GM21723 (cell line): ENCODE results near the gene PPP1R27.
A peak's percentile ranks its signal among the peaks of the same experiment; 100 is the strongest.

Source experiments
- ATAC-seq: cut with Tn5 transposase; IDR thresholded peaks from one replicate; pipeline ENCODE4 v1.9.1; 2021; ENCODE audit warnings: mild to moderate bottlenecking, moderate library complexity; ENCODE audit not compliant: unreplicated experiment

PPP1R27 gene, protein sequence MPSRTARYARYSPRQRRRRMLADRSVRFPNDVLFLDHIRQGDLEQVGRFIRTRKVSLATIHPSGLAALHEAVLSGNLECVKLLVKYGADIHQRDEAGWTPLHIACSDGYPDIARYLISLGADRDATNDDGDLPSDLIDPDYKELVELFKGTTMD

DNA sequence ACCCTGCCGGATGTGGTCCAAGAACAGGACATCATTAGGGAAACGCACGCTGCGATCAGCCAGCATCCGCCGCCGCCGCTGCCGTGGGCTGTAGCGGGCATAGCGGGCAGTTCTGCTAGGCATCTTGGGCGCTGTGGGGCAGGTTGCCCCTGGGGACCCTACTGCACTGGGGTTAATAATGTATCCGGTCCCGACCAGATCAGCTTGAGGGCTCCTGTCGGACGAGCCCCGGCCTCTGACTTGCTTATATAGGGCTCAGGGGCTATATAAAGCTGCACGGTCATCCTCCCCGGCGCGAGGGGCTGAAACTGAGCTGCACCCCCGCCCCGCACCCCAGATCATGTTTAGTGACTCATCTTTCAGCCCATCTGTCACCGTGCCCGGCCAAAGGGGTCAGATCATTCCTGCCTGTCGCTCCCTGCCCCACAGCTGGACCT lies at the start of gene PPP1R27:
Gene PPP1R27 (minus strand): TSS at position 220 of the 437 bp plus-strand sequence. CDS start 97 bp downstream, at position 123.
- no peak for ATAC-seq

DNA sequence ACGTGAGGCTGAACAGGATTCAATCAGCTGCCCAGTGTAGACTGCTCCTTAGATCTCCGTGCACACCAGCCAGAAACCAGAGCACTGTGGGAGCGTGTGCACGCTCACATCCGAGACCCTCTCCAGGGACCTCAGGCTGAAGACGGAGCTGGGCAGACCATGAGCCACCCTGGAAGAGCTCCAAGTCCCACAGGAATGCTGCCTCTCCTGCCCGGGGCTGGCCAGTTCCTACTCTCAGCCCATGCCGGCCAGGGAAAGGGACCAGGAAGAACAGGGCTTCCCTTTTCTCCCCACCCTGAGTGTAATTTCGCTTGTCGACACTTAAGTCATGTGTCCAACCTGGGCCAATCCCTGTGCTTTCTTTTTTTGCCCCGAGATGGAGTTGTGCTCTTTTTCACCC lies 49.7 kb upstream of the PPP1R27 start:
- ATAC-seq = no peak

DNA sequence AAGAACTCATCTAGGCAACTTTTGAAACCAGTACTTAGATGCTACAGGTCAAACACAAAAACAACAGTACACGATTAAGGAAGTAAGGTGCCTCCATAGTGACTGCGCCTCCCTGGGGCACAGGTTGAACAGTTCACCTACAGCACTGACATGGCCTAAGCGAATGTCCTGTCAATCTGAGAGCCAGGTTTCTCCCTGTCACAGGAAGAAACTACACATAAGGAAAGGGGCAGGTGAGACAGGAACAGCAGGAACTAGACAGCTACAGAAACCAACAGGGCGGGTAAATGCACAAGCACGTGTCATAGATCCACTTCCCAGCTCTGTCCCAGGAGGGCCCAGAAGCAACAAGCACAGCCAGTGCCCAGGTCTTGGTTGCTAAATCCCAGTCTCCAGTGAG lies 44.3 kb upstream of the PPP1R27 start:
- ATAC-seq = no peak

DNA sequence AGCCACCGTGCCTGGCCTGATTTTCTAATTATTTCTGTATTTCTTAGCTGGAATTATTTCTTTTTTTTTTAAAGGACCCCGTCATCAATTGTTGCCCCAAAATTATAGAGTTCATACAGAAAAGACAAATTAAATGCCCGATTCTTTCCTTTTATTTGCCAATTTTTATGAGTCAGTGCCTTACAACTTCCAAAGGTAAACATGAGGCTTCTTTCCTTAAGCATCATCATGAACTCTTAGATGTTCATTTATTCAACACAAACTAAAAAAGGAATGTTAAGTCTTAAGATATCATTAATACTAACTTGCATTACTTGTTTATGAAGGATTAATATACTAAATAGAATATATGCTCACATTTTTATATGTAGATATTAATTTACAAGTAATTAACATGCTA lies 43.4 kb upstream of the PPP1R27 start:
- ATAC-seq = no peak

DNA sequence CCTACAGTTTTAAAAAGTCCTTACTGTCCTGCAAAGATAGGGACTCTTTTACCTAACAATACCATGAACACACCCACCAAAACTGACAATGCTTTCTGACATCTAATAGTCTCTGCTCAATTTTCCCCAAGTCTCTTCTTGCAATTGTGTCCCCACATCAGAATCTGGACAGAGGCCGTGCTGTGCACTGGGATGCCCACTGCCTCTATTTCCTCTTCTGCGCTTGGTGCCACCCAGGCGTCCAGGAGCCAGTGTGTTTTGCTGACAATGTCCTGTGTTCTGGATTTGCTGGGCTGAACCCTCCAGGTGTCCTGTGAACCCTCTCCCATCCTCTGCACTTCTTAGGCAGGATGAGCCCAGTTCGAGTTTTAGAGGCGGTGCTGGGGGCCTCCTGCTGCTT lies 42.7 kb upstream of the PPP1R27 start:
- ATAC-seq = no peak

DNA sequence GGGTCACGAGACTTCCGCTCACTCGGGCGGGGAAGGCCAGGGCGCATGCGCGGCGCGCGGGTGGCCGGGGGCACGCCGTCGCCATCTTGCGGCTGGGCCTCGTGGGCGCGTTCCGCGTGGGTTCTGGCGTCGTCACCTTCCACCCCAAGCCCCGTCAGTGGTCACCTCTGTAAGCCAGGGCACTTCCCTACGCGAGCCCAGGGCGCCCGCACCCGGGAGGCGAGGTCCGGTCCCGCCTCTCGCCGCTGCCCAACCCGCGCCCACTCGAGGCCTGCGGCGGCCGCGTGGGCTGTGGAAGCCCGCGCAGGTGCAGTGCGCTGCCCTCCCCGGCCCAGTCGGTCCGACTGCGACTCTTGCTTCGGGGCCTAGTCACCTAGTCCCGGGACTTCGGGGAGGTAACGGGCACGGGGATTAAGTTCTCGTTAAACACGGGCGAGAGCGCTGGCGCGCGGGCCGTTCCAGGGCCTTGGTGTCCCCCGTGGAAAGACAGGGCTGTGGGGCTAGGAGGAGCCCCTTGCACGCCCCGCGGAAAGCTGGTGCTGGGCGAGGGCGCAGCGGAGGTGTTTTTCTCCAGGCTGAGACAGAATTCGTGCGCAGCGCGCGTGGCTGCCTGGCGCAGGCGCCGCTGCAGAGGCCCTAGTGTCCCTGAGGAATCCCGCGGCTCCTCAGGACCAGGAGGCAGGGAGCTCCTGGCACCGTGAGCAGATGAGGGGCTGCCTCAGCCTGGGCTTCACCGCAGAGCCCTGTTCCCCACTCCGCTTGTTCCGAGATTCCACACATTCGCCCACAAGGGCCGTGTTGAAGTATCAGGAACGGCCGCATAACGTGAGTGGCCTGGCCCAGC lies 36.8 kb upstream of the PPP1R27 start:
- ATAC-seq = peak; percentile 32

DNA sequence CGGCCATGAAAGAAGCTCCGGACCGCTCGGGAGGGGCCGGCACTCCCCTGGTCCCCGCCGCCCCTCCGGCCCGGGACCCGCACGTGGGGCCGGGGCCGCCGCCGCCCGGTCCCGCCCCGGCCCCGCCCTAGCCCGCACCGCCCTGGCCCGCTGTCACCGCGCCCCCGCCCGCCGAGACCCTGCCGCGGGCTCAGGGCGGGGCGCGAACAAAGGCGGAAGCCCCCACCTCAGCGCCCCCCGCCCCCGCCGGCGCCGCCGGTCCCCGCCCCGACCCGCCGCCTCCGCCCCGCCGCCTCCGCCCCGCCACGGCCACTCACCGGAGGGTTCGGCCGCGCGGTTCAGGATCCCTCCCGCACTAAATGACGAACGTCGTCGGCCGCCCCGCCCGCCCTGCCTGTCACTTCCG lies 36.1 kb upstream of the PPP1R27 start, which contains the start of gene ARHGDIA:
Gene ARHGDIA (minus strand): TSS at position 357 of the 406 bp plus-strand sequence. CDS start 1,407 bp downstream, outside the sequence.
- peak; percentile 18 for ATAC-seq

DNA sequence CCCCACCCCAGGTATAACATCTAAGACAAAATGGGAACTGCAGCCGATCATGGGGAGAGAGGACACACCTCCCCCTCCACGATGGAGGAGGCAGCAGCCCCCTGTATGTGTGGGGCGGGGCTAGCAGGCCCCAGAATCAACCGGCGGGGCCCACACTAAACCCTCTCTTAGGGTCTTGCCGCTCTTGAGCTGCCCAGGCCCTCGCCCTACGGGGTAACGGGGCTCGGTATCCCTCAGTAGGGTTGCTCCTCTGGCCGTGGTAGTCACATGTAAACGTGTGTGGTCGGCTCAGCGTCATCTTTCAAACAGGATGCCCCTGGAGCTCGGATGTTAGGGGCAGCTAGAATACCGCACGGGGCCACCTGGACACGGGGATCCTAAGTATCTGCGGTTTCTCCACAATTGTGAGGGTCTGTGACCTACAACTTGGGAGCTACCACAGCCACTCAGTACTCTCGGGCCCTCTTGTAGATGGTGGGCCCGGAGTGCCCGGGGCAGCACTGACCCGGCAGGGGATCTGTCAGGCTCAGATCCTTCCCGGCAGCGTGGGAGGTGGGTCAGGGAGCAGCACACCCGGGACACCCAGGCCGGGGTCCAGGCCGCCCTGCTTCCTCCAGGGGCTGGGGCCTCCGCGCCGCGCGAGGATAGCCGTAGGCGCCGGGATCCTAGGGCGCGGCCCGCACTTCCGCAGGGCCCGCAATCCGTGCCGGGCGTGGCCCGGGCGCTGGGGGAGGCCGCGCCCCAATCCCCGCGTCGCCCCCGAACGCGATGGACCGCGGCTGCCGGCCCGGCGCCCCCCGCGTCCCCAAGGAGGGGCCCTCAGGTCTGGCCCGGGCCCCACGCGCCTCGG lies 35.5 kb upstream of the PPP1R27 start:
- no peak for ATAC-seq

DNA sequence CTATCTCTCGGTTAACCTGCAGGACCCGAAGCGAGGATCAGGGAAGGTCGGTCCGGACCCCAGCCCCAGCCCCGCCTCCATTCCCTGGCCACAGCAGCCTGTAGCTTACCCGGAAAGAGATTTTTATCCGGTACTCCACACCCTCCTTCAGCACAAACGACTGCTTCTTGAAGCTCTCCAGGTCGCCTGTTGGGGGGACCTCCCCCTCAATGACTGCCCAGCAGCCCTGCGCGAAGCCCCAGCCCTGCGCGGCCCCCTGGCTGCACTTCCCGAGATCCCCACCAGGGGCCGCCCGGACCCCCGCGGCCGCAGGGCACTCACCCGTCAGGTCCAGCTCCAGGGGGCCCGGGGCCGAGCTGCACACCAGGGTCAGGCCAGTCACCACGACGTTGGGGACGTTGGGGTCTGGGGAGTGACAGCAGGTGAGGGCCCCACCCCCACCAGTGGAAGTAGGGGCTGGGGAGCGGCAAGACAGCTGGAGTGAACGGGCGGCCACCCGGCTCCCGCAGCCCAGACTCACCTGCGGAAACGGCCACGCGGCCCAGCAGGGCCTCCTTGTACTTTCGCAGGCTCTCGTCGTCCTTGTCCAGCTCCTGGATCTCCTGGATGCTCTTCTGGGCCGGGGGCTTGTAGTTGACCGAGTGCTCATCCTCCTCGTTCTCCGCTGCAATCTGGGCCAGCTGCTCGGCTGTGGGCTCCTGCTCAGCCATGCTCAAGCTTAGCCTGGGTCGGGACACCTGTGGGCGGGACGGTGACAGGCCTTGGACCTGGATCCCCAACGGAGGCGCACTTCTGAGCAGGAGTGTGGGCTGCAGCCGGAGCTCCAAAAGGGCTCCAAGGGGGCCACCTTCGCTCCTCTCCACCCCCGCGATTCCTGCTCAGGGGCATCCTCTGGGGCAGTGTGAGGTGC lies 34.6 kb upstream of the PPP1R27 start:
- ATAC-seq = no peak

DNA sequence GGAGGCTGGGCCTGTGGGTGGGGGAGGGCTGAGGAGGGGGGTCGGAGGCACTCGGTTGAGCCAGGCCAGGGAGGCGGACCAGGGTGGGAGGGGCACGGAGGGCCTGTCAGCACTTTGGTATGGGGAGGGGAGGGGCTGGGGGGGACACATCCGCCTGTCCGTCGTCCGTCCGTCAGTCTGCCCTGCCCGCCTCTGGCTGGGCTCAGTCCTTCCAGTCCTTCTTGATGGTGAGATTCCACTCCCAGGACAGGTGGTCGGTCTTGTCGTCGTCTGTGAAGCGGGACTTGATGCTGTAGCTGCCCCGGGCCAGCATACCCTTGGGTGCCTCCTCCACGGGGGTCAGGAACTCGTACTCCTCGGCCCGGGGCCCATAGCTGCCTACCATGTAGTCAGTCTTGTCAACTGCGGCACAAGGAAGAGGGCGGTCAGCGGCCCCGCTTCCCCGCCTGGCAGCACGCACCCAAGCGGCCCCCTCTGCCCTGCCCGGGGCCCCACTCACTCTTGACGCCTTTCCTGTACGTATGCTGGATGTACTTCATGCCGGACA lies 33.9 kb upstream of the PPP1R27 start:
- no peak for ATAC-seq

DNA sequence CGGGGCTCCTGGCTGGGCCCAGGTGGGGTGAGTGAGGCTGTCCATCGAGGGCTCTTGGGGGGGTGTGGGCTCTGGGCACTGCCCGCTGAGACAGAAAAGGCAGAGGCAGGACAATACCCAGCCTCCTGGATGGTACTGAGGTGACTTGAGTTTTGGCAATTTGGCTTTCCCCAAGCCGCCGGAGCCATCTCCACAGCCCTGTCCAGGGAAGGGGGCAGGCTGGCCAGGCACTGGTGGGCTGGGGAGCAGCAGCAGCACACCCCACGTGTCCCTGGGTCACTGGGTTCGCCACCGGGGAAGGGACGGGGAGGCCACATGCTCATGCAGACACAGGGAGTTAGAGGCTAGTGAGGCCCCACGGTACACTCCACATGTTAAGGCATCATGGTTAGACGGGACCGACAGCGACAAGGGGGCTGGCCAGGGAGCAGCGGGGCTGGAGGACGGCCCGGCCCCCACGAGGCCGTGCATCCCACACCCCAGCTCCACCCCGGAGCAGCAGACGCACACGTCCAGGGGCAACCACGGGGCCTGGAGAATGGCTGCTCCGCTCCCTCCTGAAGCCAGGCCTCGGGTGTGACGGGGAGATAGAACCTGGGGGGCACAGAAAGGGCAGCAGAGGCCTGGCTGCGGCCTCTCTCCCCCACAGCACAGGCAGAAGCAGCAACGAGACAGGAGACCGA lies 33.3 kb upstream of the PPP1R27 start:
- no peak for ATAC-seq

DNA sequence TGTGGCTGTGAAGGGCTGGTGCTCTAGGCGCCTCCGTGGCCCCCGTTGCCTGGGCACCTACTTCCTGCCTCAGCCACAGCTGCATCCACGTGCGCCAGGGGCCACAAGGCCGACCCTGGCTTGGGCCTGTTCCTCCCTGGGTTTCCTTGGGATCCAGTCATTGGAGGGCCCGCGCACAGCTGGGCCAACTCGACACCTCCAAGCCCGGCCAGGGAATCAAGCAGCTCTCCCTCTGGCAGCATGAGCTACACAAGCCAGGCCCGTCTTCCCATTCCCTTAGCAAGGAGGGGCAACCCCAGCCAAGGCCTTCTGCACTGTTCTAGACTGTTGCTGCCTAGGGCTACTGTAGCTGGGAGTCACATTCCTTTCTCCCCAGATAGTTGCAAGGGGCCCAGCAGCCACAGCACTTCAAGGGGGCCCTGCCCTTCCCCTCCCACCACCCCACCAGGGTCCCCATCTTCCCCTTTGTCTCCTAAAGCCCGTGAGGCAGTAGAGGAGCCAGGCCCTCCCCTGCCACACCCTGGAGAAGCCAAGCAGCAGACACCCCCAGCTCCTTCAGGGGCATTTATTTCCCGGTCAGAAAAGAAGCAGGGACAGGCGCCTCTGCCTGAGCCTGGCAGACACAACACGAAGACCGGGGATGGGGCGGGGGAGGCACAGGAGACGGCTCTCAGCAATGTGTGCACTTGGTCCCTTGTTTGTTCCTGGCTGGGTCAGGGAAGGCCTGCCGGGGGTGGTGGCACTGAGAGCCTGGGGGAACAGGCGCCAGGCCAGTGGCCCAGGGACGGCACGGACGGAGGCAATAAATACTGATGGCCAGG lies 32.5 kb upstream of the PPP1R27 start:
- ATAC-seq = no peak

DNA sequence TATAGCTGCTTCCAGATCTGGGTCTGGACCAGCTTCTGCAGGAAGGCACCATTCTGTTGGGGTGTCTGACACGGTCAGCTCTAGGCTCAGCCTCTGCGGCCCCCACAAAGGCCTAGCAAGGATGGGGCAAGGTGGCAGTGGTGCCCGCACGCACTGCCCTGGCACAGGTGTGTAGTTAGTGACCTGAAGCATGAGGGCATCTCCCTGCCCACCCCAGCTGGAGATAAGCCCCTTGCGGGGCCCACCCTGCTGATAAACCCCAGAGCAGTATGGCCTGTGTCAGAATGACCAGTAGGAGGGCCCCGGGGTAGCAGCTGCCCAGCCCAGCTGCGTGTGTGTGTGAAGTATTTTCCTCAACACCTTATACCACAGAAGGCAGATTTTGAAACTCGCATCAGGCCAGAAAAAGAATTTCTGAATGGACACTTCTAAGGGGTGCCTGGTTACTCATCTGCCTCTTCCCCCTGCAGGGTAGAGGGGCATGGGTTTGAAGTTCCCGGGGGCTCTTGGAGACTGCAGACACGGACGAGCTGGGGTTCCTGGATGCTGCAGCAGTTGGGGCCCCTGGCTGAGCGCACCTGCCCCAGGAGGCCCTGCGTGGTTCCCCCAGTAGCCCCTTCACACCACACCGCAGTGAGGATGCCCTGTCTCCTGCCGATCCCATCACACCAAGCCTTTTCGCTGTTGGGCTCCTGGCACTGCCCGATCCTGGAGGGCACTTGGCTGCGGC lies 31.8 kb upstream of the PPP1R27 start:
- ATAC-seq = no peak

DNA sequence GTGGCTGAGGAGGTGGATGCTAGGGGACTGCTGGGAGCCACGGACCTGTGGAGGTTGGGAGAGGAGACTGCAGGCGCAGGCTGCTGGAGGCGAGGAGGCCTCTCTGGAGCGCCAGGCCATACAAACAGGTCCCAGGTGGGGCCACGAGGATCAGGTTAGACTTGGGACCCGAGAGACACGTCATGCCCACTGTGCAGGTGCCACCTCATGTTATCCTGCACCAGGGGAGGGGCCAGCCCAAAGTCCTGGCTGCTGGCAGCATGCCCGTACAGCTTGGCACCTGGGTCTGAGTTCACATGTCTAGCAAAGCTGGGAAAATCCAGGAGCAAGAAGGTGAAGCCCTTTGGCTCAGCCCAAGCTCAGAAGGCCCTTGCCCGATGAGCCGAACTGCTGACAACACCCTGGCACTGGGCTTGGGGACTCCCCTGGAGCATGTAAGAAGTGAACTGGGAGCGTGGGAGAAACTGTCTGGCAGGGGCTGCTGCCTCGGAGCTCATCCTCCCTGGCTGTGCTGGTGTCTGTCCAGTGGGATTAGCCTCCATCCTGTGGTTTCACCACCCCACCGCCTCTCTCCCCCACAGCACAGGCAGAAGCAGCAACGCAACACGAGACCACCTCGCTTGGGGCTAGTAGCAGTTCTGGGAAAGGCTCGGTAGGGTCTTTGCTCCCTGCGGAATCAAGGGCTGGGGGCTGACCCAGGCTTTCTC lies 31.0 kb upstream of the PPP1R27 start:
- ATAC-seq = no peak

DNA sequence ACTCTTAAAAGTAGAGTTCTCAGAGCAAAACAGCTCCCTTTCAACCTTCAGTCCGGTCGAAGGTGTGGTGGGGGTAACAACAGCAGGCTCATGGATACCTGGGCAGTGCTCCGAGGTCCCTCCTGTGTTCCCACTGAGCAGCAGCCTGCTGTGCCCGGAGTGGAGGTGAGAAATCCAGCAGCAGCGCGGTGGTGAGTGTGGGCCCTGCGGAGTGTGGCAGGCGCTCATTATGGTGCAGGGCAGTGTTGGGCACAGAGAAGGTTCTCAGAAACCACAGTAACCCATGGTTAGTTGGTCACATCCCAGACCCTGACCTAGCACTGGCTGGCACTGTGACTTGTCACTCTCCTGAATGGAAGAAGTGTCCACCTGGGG lies 30.5 kb upstream of the PPP1R27 start:
- ATAC-seq = no peak

DNA sequence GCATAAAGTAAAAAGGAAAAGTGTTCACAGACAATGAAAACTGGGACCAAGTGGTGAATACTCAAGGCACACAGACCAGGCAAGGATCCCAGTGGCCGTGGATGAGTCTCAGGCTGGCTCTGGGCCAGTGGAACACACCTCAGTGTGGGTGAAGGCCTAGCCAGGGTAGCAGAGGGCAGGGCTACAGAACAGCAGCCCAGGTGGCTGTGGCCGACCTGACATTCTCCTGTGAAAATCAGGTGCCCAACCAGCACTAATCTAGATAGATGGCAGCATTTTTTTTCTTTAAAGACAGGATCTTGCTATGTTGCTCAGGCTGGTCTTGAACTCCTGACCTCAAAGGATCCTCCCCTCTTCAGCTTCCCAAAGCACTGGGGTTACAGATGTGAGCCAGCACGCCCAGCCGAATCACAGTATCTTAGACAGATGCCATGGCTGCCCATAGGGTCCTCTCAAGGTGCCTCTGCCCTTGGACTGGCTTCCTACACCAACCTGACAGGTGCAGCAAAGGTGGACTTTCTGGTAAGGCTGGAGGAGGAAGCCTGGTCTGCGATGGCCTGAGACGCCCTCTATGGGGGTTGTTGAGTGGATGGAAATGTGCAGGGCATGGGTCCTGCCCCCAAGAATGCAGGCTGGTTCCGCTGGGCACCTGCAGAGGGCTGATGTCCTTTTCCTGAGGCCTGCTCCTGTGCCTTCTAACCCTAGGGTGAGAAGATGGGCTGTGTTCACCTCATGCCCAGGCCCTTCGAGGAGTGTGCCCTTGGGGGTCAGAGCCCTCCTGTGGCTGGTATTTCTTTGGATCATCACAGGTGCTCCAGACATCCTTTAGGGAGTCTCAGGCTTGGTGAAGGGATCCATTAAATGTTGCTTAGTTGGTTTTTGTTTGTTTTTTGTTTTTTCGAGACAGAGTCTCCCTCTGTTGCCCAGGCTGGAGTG lies 29.3 kb upstream of the PPP1R27 start:
- no peak for ATAC-seq
